Peyer's patch (tissue), 4 donors: Measurements from ENCODE around the gene HKDC1.

Experiments used
- CTCF ChIP-seq, 6 experiments: fragments of 450-650 bp in 4 of 6; fragments of 200-600 bp in 2 of 6; sonication (generic) in 1 of 6; IDR thresholded peaks; one replicate each; pipeline ENCODE4 v1.5.1; 2017 to 2019; ENCODE audit warnings: antibody characterized with exemption in 6 of 6, mild to moderate bottlenecking in 3 of 6, moderate library complexity in 1 of 6
- POLR2A ChIP-seq, 2 donors: fragments of 450-650 bp; IDR thresholded peaks; one replicate each; pipeline ENCODE4 v1.5.1; 2017; ENCODE audit warnings: antibody characterized with exemption in 2 of 2, mild to moderate bottlenecking in 2 of 2, moderate library complexity in 2 of 2

- no peak for TF ChIP-seq CTCF (IDR thresholded peaks at IDR 0.05)
- TF ChIP-seq POLR2A (IDR thresholded peaks at IDR 0.05): no peak
Measured at GRCh38 chr10:69182005-69182404, 38.1 kb upstream of the HKDC1 start.
